GM19467 (cell line): Measurements from ENCODE around the gene EXOSC9.

Experiments used
- ATAC-seq: cut with Tn5 transposase; IDR thresholded peaks from one replicate; pipeline ENCODE4 v1.9.1; 2021; ENCODE audit warnings: mild to moderate bottlenecking, moderate library complexity; ENCODE audit not compliant: unreplicated experiment

Gene EXOSC9

DNA sequence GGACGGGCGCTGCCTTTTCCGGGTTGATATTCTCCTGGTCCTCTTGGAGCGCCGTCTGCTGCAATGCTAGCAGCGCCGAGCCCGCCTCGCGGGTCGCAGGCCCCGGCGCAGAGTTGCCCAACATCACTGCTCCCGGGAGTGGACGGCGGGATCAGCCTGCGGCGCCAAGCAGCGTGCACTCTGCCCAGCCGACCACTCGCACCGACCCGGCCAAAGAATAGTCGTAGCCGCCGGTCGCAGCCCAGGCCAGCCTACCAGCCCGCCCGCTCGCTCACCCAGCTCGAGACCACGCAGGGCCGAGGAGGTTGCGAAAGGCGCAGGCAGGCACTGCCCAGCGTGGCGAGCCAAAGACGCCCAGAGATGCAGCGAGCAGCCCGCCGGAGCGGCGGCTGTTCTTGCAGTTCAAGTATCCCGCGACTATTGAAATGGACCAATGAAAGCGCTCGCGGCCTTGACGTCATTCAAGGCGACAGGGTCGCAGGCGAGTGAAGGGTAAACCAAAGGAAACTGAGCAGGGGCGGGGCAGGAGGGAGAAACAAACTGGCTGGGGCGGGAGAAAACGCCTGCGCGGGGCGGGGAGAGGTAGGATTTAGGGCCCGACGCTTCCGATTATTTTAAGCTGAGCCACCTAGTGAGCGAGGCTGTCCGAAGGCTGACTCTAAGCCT, 22.5 kb downstream of the EXOSC9 start, which contains the start of gene CCNA2:
Gene CCNA2 (minus strand): TSS at position 379 of the 666 bp plus-strand sequence. CDS start 255 bp downstream, at position 124.
- ATAC-seq = peak; percentile 95

DNA sequence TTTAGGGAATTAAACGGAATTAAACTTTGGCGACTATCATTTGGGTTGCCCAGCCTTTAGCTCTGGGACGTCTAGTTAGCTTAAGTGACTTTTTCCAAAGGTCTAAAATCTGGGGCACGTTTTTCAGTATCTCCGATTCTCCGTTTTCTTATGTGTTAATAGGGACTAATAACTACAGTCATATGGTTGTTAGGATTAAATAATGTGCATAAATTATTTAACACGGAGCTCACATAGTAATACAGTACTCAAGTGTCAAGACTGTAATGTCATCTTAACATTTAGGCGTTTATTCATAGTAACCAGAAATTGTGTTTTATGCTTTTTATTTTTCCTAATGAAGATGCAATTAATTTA, 23.0 kb downstream of the EXOSC9 start:
- no peak for ATAC-seq

DNA sequence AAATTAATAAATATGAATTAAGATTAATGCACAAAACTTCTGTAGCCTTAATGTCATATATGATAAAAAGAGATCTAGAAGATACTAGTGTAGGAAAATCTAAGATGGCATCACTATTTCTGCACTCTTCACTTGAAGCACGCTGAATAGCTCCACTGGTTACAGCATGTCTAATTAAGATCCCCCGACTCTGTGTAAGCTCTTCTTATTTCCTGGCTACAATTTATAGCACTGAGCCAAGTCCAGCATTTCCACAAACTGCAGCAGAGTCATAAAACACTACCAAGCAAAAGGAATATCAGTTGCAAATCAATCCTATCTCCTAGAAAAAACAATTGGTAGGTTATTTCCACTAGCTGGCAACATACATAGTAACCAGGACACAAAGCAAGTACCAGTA, 23.8 kb downstream of the EXOSC9 start:
- no peak for ATAC-seq

DNA sequence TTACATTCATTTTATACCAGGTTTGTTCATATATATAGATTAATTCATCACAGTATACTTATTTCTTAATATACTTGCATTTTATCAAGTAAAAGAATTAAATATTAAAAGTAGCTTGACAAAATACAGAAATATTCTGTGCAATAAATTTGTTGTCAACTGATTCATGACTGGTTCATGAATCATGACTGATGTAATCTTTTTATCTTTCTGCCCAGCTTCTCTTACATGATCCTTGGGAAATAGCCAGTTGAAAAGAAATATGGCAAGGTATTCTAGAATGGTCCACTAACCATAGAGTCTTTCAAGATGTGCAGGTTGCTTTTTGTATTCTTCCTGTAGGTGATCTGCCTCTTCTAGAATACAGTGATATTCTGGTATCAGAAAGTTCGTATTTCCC, 26.7 kb downstream of the EXOSC9 start:
- ATAC-seq = no peak

DNA sequence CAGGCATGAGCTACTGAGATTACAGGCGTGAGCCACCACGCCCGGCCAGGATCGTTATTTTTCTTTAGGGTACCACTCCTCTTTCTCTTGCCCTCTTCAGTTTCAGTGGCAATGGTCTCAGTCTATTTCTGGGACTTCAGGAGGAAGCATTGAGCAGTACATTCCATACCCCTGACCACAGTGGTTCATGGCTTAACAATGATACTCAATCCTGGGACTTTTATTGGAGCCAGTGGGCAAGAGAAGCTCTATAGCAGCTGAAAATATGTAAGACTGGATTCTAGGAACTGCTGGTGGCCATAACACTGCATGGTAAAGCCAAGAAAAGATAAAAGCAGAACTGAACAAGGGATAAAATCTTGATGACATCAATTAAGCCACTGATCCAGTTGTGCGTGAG, 28.4 kb downstream of the EXOSC9 start:
- no peak for ATAC-seq

DNA sequence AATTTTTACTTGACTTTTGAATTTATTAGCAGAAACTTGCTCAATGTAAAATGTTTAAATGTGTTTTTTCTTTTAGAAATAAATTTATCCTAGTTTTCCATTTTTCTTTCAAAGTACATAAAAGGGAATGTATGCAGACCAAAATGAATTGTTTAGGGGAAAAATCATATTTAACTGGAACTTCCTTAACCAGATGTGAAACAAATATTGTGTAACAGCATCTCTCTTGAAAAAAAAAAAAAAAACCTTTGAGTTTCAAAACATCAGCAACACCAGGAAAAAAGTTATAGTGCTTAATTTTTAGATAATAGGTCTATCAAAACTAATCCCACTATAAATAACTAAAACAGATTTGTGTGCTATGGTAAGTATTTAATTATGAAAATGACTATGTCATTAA, 37.0 kb downstream of the EXOSC9 start:
- ATAC-seq = no peak

DNA sequence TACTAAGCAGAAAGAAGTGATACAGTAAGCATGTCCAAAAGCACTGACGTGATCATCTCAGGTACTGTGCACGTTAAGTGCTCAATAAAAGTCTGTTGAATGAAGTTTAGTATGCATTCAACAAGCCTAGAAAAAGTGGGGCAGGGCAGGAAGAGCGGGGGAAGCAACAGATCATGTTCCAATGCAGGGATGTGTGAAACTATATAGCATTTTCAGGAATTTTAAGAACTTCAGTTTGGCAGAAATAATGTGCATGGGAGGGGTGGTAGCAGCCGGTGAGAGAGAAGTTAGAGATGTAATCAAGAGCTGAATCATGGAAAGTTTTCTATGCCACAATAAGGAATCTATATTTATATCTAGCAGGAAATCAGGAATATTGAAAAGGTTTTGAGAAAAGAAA, 41.7 kb downstream of the EXOSC9 start:
- no peak for ATAC-seq

DNA sequence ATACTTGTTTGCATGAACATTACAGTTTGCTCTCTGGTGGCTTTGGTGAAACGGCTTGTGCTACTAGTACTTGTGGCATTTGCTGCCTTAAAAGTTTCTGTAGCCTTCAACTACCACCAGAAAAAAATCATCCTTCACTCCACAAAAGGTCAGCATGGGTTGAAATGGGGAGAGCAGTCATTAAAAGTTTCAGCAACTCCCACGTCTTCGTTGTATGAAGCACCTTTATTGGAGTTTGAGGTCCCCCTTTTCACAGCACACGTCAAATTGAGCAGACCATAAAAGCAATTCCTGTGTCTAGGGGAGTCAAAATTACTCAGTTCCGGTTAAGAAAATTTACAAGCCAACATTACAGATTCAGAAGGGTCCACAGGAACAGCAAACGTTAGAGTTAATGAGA, 45.5 kb downstream of the EXOSC9 start:
- no peak for ATAC-seq

DNA sequence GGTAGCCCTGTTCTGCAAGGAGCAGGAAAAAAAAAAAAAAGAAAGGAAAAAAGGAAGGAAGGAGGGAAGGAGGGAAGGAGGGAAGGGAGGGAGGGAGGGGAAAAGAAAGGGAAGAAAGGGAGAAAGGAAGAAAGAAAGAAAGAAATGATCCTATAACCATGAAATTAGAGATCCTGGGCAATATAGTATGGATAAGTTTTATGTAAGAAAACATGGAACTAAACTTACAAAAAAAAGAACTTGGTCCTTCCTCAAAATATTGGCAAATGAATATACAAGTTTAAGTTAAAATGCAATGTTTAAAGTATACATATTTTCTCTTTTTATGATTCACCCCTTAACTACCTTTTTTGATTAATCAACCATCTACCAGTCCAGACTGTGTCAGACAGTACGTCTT, 50.2 kb downstream of the EXOSC9 start:
- ATAC-seq = no peak

DNA sequence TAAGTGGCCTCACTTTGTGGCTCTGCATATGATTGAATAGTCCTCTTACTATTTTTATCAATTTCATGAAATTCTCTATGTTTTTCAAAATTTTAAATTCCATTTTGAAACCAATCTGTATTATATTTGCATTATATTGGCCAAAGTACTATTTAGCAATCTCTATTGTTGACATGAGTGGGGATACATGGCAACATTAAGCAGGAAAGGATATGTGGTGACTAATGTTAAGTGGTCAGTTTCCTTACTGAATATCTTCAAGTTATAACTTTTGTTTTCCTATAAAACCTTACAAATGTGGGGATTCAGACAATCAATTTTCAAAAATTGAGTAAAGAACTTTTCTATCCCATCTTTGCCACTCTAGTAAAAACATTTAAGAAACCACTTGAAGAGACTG, 59.0 kb downstream of the EXOSC9 start:
- ATAC-seq = no peak

DNA sequence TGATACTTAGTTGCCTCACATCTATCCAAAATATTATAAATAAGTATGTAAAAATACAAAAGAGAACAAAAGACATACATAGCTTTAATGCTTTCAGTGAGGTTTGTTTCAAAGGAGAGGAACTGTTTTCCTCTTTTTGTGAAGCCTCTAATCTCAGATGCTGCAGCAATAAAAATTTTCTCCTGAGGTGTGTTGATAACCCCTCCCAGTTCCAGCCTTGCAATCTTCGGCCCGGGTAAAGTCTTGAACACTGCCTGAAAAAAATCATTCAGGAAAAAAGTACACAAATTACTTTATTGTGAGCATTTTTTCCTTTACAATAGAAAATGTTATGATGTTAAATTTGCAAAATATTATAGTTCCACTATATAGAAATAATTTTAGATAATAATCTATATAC, 60.3 kb downstream of the EXOSC9 start:
- ATAC-seq = no peak

DNA sequence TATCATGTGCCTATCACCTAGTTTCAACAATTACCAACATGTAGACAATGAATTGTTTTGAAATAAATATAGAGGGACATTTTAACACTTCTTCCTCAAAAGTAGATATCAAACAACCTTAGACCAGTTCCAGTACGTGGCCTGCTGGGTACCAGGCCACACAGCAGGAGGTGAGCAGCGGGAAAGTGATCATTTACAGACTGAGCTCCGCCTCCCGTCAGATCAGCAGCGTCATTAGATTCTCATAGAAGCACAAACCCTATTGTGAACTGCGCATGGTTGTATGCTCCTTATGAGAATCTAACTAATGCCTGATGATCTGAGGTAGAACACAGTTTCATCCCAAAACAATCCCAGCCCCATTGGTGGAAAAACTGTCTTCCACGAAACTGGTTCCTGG, 62.7 kb downstream of the EXOSC9 start:
- ATAC-seq = no peak
